ENCODE measurements around the gene ZSWIM3. TPM values are rescaled to one million over a fixed set of nuclear protein-coding genes. Genes with fewer than 3 reads are reported as not detected.
A peak's percentile ranks its signal among the peaks of the same experiment; 100 is the strongest.

ZSWIM3 gene
- total RNA-seq, 6 experiments from 2014 or later: 1.7 to 2.7 (median 1.9) TPM

GRCh38 chr20:45840700-45841198 is 16.7 kb upstream of the ZSWIM3 start:
- H3K4me3 ChIP-seq: no peak overlapping the region
- intact Hi-C loops (cut with DNase I): no loop called here
- no CpG with 5 or more reads among the region's 25 CpGs for WGBS (ENCODE audit: insufficient coverage, low coverage, low lambda C conversion rate, missing lambda C conversion rate)
- ATAC-seq: peak in 1 of 4 donors; percentile 13
- no peak for DNase-seq
- no peak for TF ChIP-seq POLR2A (IDR thresholded peaks at IDR 0.05)
- TF ChIP-seq CTCF (IDR thresholded peaks at IDR 0.05): no peak
- H3K36me3 ChIP-seq: peaks cover 0 to 38% (median 12%) of the 10 kb centered on the region in 4 donors
- H3K4me1 ChIP-seq: no peaks in the 10 kb centered on the region
- H3K27me3 ChIP-seq: no peaks in the 10 kb centered on the region
- H3K9me3 ChIP-seq: no peaks in the 10 kb centered on the region
- H3K27ac ChIP-seq: no peak overlapping the region

DNA sequence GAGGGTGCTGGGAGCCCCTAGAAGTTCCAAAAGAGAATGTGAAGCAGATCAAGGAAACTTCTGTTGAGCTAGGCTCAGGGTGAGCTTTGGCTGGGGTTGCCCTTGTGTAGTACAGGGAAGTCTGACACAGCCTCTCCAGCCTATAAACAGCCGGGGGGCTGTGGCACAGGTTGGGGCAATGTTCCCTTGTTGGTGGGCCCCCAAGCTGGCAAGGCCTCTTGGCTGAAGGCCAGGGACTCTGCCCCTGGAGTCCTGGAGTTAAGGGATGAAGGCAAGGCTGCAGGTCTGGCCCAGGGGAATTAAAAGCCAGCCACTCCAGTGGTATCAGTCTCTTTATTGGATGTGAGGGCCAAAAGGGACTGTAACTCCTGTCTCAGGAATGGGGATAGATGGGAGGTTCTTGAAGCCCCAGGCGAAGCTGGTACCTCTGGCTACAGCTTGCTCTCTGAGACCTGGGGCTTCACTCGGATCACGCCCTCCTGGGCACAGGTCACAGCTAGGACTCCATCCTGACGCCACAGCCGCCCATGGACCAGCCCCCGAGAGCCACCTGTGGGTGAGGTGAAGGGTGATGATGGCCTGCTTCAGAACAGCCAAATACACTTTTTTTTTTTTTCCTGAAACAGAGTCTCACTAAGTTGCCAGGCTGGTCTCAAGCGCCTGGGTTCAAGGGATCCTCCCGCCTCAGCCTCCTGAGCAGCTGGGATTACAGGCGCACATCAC is 15.8 kb upstream of the ZSWIM3 start:
- no peak for DNase-seq
- Histone ChIP-seq H3K27me3 (no peaks in the 10 kb centered on the region), H3K9me3 (no peaks in the 10 kb centered on the region), H3K4me3 (no peak overlapping the region), H3K36me3 (peaks cover 0 to 45% (median 12%) of the 10 kb centered on the region in 4 donors), H3K27ac (no peak overlapping the region), H3K4me1 (no peaks in the 10 kb centered on the region)
- ATAC-seq: peak in 1 of 4 donors; percentile 5
- intact Hi-C loops (cut with DNase I): no loop called here
- no CpG with 5 or more reads among the region's 10 CpGs for WGBS (ENCODE audit: insufficient coverage, low coverage, low lambda C conversion rate, missing lambda C conversion rate)
- TF ChIP-seq CTCF (IDR thresholded peaks at IDR 0.05) (no peak), POLR2A (IDR thresholded peaks at IDR 0.05) (no peak)

- DNase-seq (no peak), ATAC-seq (peak in 3 of 4 donors; percentile 12 to 33 (median 24))
- H3K4me3 ChIP-seq: no peak overlapping the region
- no peak overlapping the region for H3K27ac ChIP-seq
- 33% methylated on average over 1 of the region's 5 CpGs for WGBS (ENCODE audit: insufficient coverage, low coverage, low lambda C conversion rate, missing lambda C conversion rate)
- H3K9me3 ChIP-seq: no peaks in the 10 kb centered on the region
- H3K27me3 ChIP-seq: no peaks in the 10 kb centered on the region
- peaks cover 0 to 53% (median 14%) of the 10 kb centered on the region in 4 donors for H3K36me3 ChIP-seq
- intact Hi-C loops (cut with DNase I): no loop called here
- TF ChIP-seq CTCF (IDR thresholded peaks at IDR 0.05): no peak
- TF ChIP-seq POLR2A (IDR thresholded peaks at IDR 0.05): no peak
- no peaks in the 10 kb centered on the region for H3K4me1 ChIP-seq
Observed at GRCh38 chr20:45842169-45842812, 15.1 kb upstream of the ZSWIM3 start.

GRCh38 chr20:45843506-45843905 is 13.9 kb upstream of the ZSWIM3 start:
- TF ChIP-seq POLR2A (IDR thresholded peaks at IDR 0.05): no peak
- no peak for TF ChIP-seq CTCF (IDR thresholded peaks at IDR 0.05)
- H3K4me1 ChIP-seq: no peaks in the 10 kb centered on the region
- intact Hi-C loops (cut with DNase I): no loop called here
- no peaks in the 10 kb centered on the region for H3K27me3 ChIP-seq
- 67% methylated on average over 3 of the region's 14 CpGs for WGBS (ENCODE audit: insufficient coverage, low coverage, low lambda C conversion rate, missing lambda C conversion rate)
- DNase-seq (no peak), ATAC-seq (peak in 1 of 4 donors; percentile 12)
- no peak overlapping the region for H3K27ac ChIP-seq
- H3K36me3 ChIP-seq: peaks cover 0 to 62% (median 15%) of the 10 kb centered on the region in 4 donors
- H3K4me3 ChIP-seq: no peak overlapping the region
- no peaks in the 10 kb centered on the region for H3K9me3 ChIP-seq

All from right lobe of liver (tissue), 6 donors.